Measurements from ENCODE around the gene RNU1-4.
"Not testable (repeated sequence)": the region's sequence is repeated elsewhere in the genome, so short reads cannot be mapped to it uniquely, and the experiment has no call there.

- TF ChIP-seq CTCF (optimal IDR thresholded peaks at IDR 0.05 in 1 of 3, IDR thresholded peaks at IDR 0.05 in 1 of 3, conservative IDR thresholded peaks at IDR 0.05 in 1 of 3; ENCODE audit: extremely low read depth in 1 of 3, insufficient read depth in 2 of 3, low read length in 3 of 3); EZH2 (IDR thresholded peaks at IDR 0.05; ENCODE audit: low read length): not testable (repeated sequence)
Observed at GRCh38 chr1:16697152-16697551, 43.2 kb upstream of the RNU1-4 start.

Data from keratinocyte (primary cell).